Stimulated activated CD8-positive, alpha-beta memory T cell treated with anti-CD3 and anti-CD28 coated beads, Interleukin-15, amount 100 ng/mL, for 1 hour (primary cell): ENCODE measurements around the gene REC8.
"Not testable (repeated sequence)": the region's sequence is repeated elsewhere in the genome, so short reads cannot be mapped to it uniquely, and the experiment has no call there.

Experiments
- DNase-seq: peaks from one replicate; pipeline ENCODE4 v3.0.0-alpha.2; 2020; ENCODE audit warnings: low read depth

REC8 gene

GRCh38 chr14:24184104-24184970, 12.5 kb downstream of the REC8 start:
- no peak for DNase-seq

- DNase-seq = no peak
Observed at GRCh38 chr14:24185026-24185425, 13.1 kb downstream of the REC8 start.

- DNase-seq = no peak
Observed at GRCh38 chr14:24185741-24186140, 13.9 kb downstream of the REC8 start.

GRCh38 chr14:24186831-24187538, 15.1 kb downstream of the REC8 start:
- DNase-seq = no peak

- DNase-seq = no peak
Observed at GRCh38 chr14:24187539-24187915, 15.6 kb downstream of the REC8 start.

- peak; percentile 92 for DNase-seq
Observed at GRCh38 chr14:24188251-24189058, 16.6 kb downstream of the REC8 start, which contains the start of gene IPO4. Gene IPO4 (minus strand): TSS chr14:24188816. CDS start chr14:24188787, 29 bp downstream.

GRCh38 chr14:24189059-24189375, 17.1 kb downstream of the REC8 start:
- DNase-seq = no peak

- no peak for DNase-seq
Observed at GRCh38 chr14:24189460-24189859, 17.6 kb downstream of the REC8 start.

- DNase-seq = no peak
Observed at GRCh38 chr14:24190416-24190815, 18.5 kb downstream of the REC8 start.

- DNase-seq = no peak
Observed at GRCh38 chr14:24192933-24193332, 21.1 kb downstream of the REC8 start.

- no peak for DNase-seq
Observed at GRCh38 chr14:24194186-24194872, 22.4 kb downstream of the REC8 start.

GRCh38 chr14:24194873-24195185, 22.9 kb downstream of the REC8 start:
- no peak for DNase-seq

GRCh38 chr14:24195186-24196070, 23.5 kb downstream of the REC8 start, which contains the start of gene TM9SF1:
Gene TM9SF1 (minus strand): TSS chr14:24195441. CDS start chr14:24195019, 422 bp downstream.
- peak; percentile 71 for DNase-seq

GRCh38 chr14:24196071-24197055, 24.5 kb downstream of the REC8 start:
- no peak for DNase-seq

GRCh38 chr14:24197056-24197450, 25.2 kb downstream of the REC8 start:
- no peak for DNase-seq

- no peak for DNase-seq
Observed at GRCh38 chr14:24198814-24199524, 27.1 kb downstream of the REC8 start.

- DNase-seq = not testable (repeated sequence)
Observed at GRCh38 chr14:24202538-24202937, 30.7 kb downstream of the REC8 start.

GRCh38 chr14:24203249-24203886, 31.5 kb downstream of the REC8 start:
- DNase-seq = not testable (repeated sequence)
